ENCODE results near the gene SLC22A14. TPM values are rescaled to one million over a fixed set of nuclear protein-coding genes. Genes with fewer than 3 reads are reported as not detected.
"Not testable (repeated sequence)": the region's sequence is repeated elsewhere in the genome, so short reads cannot be mapped to it uniquely, and the experiment has no call there.

SLC22A14 gene
- total RNA-seq, 2 donors from 2014 or later: not detected

- DNase-seq (no peak), ATAC-seq (no peak)
- intact Hi-C loops (cut with DNase I, micrococcal nuclease): no loop called here
Observed at GRCh38 chr3:38267662-38268061, 14.4 kb upstream of the SLC22A14 start.

- intact Hi-C loops (cut with DNase I, micrococcal nuclease): no loop called here
- DNase-seq: no peak
- ATAC-seq: no peak
Observed at GRCh38 chr3:38268087-38268486, 14.0 kb upstream of the SLC22A14 start.

DNA sequence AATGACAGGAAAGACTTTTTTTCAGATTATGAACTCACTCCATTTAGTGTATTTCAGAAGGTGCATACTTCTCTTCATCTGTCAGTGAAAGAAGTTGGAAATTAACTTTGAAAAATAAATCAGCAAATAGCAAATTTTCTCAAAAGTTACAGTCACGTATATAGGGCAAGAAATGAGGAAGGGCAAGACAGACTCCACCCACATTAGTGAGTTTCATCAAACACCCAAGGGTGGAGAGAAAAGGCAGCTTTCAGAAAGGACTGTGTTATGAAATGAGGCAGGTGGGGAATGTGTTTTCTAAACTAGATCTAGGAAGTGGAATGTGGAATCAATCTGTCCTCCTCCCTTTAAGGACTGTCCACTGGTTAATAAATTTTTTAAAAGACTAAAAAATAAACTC is 13.6 kb upstream of the SLC22A14 start:
- intact Hi-C loops (cut with DNase I, micrococcal nuclease): no loop called here
- no peak for ATAC-seq
- no peak for DNase-seq

DNA sequence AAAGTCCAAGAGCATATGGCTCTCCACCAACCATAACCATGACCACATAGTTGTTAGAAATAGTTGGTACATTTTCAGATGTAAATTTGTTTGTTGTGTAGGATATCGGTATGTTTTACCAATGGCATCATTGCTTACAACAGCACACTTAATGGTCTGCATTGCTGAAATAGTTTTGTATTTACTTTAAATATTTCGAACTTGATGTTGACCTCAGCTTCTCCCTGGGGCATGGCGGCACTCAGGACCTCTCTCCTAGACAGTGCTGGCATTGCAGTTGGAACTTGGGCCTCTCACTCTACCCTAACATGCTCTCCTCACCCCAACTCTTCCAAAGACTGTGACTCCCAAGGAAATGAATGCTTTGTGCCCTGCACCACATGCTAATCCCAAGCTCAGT is 11.5 kb upstream of the SLC22A14 start:
- no peak for ATAC-seq
- DNase-seq: no peak
- intact Hi-C loops (cut with DNase I, micrococcal nuclease): no loop called here

- ATAC-seq (no peak), DNase-seq (no peak)
- intact Hi-C loops (cut with DNase I, micrococcal nuclease): no loop called here
Observed at GRCh38 chr3:38271553-38271952, 10.5 kb upstream of the SLC22A14 start.

- DNase-seq (no peak), ATAC-seq (no peak)
- intact Hi-C loops (cut with DNase I, micrococcal nuclease): no loop called here
Observed at GRCh38 chr3:38274864-38275649, 7.0 kb upstream of the SLC22A14 start.

DNA sequence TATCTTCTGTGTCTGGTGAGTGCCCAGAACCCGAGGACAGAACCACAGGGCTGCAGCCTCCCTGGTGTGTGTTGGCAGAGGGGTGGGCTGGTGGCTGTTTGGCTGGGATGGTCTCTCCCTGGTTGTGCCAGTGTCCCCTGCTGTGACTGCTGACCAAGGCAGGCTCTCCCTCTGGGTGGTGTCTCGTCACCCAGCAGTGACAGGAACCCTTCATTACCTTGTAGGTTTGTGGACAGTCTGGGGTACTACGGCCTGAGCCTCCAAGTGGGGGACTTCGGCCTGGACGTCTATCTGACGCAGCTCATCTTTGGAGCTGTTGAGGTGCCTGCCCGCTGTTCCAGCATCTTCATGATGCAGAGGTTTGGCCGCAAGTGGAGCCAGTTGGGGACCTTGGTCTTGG is 6.4 kb upstream of the SLC22A14 start:
- intact Hi-C loops (cut with DNase I, micrococcal nuclease): no loop called here
- DNase-seq (no peak), ATAC-seq (no peak)

GRCh38 chr3:38276081-38276916 is 5.8 kb upstream of the SLC22A14 start:
- DNase-seq (no peak), ATAC-seq (no peak)
- intact Hi-C loops (cut with DNase I, micrococcal nuclease): no loop called here

GRCh38 chr3:38276917-38277630 is 5.0 kb upstream of the SLC22A14 start:
- no peak for ATAC-seq
- intact Hi-C loops (cut with DNase I, micrococcal nuclease): no loop called here
- DNase-seq: no peak

DNA sequence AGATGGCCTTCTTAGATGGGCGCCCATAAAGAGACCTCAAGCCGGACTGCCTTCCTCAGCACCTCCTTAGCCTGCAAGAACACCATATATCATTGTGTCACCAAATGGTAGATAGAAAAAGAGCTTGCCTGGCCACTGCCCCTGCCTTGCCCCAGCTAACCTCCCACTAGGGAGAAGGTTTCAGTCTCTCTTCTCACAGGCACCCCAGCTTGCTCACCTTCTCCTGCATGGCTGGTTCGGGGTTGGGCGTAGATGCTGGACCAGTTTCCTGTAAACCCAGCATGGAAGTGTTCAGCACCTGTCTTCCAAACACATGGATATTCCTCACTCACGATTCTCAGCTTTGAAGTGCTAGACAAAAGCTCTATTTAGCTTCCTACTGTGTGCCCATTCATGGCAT is 3.3 kb upstream of the SLC22A14 start:
- ATAC-seq (no peak), DNase-seq (no peak)
- intact Hi-C loops (cut with DNase I, micrococcal nuclease): no loop called here

DNA sequence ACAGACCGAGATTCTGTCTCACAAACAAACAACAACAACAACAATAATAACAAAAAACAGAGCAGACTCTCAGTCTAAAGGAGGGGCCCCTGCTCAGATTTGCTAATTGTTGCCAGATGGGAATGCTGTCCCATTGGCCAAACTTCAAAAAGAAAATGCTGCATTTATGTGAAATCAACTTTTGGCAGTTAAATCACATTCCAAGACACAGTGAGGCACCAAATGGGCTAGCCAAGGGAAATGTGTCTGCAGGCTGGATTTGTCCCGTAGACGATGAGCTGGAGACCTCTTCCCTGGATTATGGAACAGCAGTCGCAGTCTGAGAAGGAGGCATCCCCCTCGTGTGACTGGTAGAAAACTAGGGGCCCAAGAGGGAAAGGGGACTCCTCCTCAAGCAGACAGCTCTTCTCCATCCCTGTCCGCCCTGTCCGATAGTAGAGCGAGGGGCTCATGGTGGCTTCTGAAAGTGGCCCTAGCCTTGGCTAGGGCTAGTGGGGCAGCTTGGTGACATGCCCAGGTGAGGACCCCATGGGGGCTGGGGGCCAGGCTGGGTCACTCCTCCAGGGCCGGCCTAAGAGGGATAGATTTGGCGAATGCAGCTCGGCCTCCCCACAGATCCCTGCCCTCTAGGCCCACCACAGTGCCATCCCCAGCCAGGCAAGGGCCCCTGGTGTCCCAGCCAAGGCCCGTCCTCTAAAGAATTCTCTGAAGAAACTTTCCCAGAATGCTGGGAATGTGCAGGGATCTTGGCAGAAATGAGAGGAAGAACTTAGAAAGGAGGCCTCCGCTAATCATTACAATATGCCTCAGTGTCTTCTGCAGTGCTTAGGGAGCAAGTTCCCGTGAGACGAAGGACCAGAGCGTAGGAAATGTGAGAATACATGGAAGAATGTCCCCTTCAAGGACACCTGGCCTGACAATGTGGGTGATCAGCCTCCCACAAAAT is 2.0 kb downstream of the SLC22A14 start:
- no peak for DNase-seq
- intact Hi-C loops (cut with DNase I, micrococcal nuclease): no loop called here
- no peak for ATAC-seq

- ATAC-seq (peak; percentile 38), DNase-seq (no peak)
- intact Hi-C loops (cut with DNase I, micrococcal nuclease): no loop called here
Observed at GRCh38 chr3:38284756-38285150, 2.7 kb downstream of the SLC22A14 start.

DNA sequence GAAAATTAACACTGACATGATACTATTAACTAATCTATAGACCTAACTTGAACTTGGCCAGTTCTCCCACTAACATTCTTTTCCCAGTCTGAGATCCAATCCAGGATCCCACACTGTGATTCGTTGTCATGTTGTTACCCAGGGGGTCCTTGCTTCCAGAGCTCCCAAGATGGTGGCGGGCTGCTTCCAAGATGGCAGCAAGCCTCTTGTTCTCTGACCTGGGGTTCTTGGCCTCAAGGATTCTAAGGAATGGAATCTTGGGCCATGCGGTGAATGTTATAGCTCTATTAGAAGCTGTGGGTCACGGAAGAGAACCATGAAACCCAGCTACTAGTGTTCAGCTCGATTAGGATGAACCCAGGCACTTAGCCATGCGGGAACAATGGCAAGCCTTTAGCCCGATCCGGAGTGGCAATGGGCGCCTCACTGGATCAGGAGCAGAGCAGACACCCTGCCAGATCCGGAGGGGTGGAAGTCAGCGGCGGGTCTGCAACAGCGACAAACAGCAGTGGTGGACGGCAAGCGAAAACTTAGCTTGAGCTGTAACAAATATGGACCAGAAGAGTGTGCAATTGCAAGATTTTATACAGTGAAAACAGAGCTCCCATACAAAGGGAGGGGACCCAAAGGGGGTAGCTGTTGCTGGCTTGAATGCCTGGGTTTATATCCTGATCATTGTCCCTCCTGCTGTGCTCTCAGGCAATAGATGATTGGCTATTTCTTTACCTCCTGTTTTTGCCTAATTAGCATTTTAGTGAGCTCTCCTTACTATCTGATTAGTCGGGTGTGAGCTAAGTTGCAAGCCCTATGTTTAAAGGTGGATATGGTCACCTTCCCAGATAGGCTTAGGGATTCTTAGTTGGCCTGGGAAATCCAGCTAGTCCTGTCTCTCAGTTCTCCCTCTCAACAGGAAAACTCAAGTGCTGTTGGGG is 7.5 kb downstream of the SLC22A14 start:
- intact Hi-C loops (cut with DNase I, micrococcal nuclease); DNase-seq; ATAC-seq: not testable (repeated sequence)

- DNase-seq; ATAC-seq; intact Hi-C loops (cut with DNase I, micrococcal nuclease): not testable (repeated sequence)
Observed at GRCh38 chr3:38297053-38297452, 15.0 kb downstream of the SLC22A14 start.

GRCh38 chr3:38297537-38297936 is 15.4 kb downstream of the SLC22A14 start:
- intact Hi-C loops (cut with DNase I, micrococcal nuclease): no loop called here
- DNase-seq (no peak), ATAC-seq (no peak)

DNA sequence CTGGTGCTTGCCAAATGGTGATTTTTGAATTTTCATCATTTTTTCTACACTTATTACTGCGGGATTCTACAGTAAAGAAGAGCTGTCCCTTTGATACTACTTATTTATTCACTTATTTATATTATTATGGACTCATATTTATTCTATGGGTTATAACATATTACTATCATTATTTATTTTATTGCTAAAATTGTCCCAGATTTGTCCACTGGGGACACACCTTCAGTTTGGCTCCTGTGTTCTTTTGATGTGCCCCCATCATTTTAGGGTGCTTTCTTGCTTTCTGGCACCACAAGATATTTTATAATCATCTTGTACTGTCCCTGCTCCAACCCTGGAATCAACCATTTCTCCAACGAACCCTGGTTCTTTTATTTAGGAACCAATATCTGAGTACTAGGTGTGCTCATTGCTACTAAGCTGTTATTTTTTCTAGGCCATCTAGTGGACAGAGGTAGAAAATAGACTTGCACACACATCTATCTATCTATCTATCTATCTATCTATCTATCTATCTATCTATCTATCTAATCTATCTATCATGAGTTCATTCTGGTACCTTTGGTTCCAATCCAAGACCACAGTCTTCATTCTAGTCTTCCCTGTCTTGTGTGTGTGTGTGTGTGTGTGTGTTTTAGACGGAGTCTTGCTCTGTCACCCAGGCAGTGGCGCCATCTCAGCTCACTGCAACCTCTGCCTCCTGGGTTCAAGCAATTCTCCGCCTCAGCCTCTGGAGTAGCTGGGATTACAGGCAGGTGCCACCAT is 16.0 kb downstream of the SLC22A14 start:
- DNase-seq (no peak), ATAC-seq (peak; percentile 52)
- intact Hi-C loops (cut with DNase I, micrococcal nuclease): no loop called here

- no peak for DNase-seq
- intact Hi-C loops (cut with DNase I, micrococcal nuclease): no loop called here
Observed at GRCh38 chr3:38306941-38307340, 24.8 kb downstream of the SLC22A14 start.

More at GRCh38 chr3:38306941-38307340, 24.8 kb downstream of the SLC22A14 start:
- ATAC-seq: no peak

Measured in left colon (tissue), 2 donors.